ENCODE results near the gene SCRN2. TPM values are rescaled to one million over a fixed set of nuclear protein-coding genes. Genes with fewer than 3 reads are reported as not detected.

SCRN2 gene
- total RNA-seq, 1 donor from 2014 or later: 37.8 TPM

- H3K4me3 Mint-ChIP-seq: no peak overlapping the region
- no peaks in the 10 kb centered on the region for H3K9me3 Mint-ChIP-seq
- H3K27ac Mint-ChIP-seq (ENCODE audit: unreplicated experiment): no peak overlapping the region
- TF ChIP-seq CTCF (conservative IDR thresholded peaks at IDR 0.05): no peak
- peaks cover 5% of the 10 kb centered on the region for H3K4me1 Mint-ChIP-seq
- H3K36me3 Mint-ChIP-seq (ENCODE audit: low read depth): no peaks in the 10 kb centered on the region
- no peak for DNase-seq (ENCODE audit: low read depth, low spot score)
- H3K27me3 Mint-ChIP-seq (ENCODE audit: low read depth): peaks cover 91% of the 10 kb centered on the region
These were observed 31.6 kb upstream of the SCRN2 start for GRCh38 chr17:47872651-47873161.

- H3K27me3 Mint-ChIP-seq (ENCODE audit: low read depth): peaks cover 88% of the 10 kb centered on the region
- H3K9me3 Mint-ChIP-seq: no peaks in the 10 kb centered on the region
- no peak overlapping the region for H3K27ac Mint-ChIP-seq (ENCODE audit: unreplicated experiment)
- peaks cover 5% of the 10 kb centered on the region for H3K4me1 Mint-ChIP-seq
- no peak overlapping the region for H3K4me3 Mint-ChIP-seq
- no peaks in the 10 kb centered on the region for H3K36me3 Mint-ChIP-seq (ENCODE audit: low read depth)
- no peak for DNase-seq (ENCODE audit: low read depth, low spot score)
- no peak for TF ChIP-seq CTCF (conservative IDR thresholded peaks at IDR 0.05)
These were observed 31.1 kb upstream of the SCRN2 start for GRCh38 chr17:47872019-47872650.

GRCh38 chr17:47871048-47871447, 30.0 kb upstream of the SCRN2 start:
- TF ChIP-seq CTCF (conservative IDR thresholded peaks at IDR 0.05): no peak
- Mint-ChIP-seq H3K27ac (ENCODE audit: unreplicated experiment) (no peak overlapping the region), H3K36me3 (ENCODE audit: low read depth) (no peaks in the 10 kb centered on the region), H3K27me3 (ENCODE audit: low read depth) (peaks cover 96% of the 10 kb centered on the region), H3K4me1 (peaks cover 5% of the 10 kb centered on the region), H3K4me3 (no peak overlapping the region), H3K9me3 (no peaks in the 10 kb centered on the region)
- no peak for DNase-seq (ENCODE audit: low read depth, low spot score)

GRCh38 chr17:47870056-47870455, 29.0 kb upstream of the SCRN2 start:
- no peak overlapping the region for H3K27ac Mint-ChIP-seq (ENCODE audit: unreplicated experiment)
- H3K27me3 Mint-ChIP-seq (ENCODE audit: low read depth): peaks cover 96% of the 10 kb centered on the region
- no peaks in the 10 kb centered on the region for H3K36me3 Mint-ChIP-seq (ENCODE audit: low read depth)
- no peak for TF ChIP-seq CTCF (conservative IDR thresholded peaks at IDR 0.05)
- peaks cover 5% of the 10 kb centered on the region for H3K4me1 Mint-ChIP-seq
- no peaks in the 10 kb centered on the region for H3K9me3 Mint-ChIP-seq
- DNase-seq (ENCODE audit: low read depth, low spot score): no peak
- no peak overlapping the region for H3K4me3 Mint-ChIP-seq

GRCh38 chr17:47869114-47869513, 28.0 kb upstream of the SCRN2 start:
- no peak for DNase-seq (ENCODE audit: low read depth, low spot score)
- peaks cover 92% of the 10 kb centered on the region for H3K27me3 Mint-ChIP-seq (ENCODE audit: low read depth)
- no peak overlapping the region for H3K4me3 Mint-ChIP-seq
- H3K36me3 Mint-ChIP-seq (ENCODE audit: low read depth): no peaks in the 10 kb centered on the region
- TF ChIP-seq CTCF (conservative IDR thresholded peaks at IDR 0.05): no peak
- H3K27ac Mint-ChIP-seq (ENCODE audit: unreplicated experiment): no peak overlapping the region
- no peaks in the 10 kb centered on the region for H3K9me3 Mint-ChIP-seq
- peaks cover 5% of the 10 kb centered on the region for H3K4me1 Mint-ChIP-seq
